GM18498 (cell line): ENCODE data around the gene FNDC3B.
A peak's percentile ranks its signal among the peaks of the same experiment; 100 is the strongest.
"Not testable (repeated sequence)": the region's sequence is repeated elsewhere in the genome, so short reads cannot be mapped to it uniquely, and the experiment has no call there.

Source experiments
- ATAC-seq: cut with Tn5 transposase; IDR thresholded peaks from one replicate; pipeline ENCODE4 v1.9.1; 2021; ENCODE audit warnings: mild to moderate bottlenecking, moderate library complexity; ENCODE audit not compliant: unreplicated experiment

The FNDC3B gene

DNA sequence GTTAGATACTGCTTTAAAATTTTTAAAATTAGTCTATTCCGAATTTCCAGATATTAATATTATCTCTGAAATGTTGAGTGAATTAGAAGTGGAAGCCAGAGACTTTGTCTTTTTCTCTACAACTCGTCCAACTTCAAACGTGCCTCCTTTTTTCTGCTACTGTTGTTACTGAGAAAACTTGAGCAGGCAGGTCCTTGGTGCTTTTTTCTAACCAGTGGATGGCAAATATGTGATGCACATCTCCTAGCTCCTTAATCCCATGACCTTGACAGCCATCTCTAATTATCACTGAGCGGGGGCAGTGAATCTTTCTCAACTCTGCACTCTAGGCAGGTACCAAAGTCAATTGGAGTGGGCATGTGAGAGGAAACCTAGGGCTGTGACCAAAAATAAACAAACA lies 50.7 kb downstream of the FNDC3B start:
- ATAC-seq, result no peak

DNA sequence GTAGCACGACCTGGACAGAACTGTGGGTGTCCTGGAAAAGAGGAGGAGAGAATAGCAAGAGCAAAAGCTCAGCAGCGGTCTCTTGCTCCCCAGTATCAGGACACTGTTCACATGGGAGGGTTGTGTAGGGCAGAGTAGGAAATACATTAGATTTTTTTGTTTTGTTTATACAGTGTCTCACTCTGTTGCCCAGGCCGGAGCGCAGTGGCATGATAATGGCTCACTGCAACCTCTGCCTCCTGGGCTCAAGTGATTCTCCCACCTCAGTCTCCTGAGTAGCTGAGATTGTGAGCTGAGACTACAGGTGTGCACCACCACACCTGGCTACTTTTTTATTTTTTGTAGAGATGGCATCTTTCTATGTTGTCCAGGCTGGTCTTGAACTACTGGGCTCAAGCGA lies 53.3 kb downstream of the FNDC3B start:
- no peak for ATAC-seq

DNA sequence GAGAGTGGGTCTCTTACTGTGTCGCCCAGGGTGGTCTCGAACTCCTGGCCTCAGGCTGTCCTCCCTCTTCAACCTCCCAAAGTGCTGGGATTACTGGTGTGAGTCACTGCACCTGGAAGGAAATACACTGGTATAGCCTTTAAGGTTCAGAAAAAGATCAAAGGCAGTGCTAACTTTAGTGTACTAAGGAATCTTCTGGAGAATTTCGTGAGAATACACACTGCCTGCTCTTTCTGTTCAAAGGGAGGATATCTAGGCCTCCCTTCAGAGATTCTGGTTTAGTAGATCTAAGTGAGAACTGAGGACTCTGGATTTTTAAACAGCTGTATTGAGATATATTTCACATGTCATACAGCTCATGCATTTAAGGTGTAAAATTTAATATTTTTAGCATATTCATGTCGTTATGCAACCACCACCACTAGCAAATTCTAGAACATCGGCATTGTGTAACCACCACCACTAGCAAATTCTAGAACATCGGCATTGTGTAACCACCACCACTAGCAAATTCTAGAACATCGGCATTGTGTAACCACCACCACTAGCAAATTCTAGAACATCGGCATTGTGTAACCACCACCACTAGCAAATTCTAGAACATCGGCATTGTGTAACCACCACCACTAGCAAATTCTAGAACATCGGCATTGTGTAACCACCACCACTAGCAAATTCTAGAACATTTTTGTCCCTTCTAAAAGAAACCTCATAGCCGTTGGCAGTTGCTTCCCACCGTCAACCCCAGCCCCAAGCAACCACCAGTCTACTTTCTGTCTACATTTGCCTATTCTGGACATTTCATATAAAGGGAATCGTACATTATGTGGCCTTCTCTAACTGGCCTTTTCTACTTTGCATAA lies 54.4 kb downstream of the FNDC3B start:
- not testable (repeated sequence) for ATAC-seq

DNA sequence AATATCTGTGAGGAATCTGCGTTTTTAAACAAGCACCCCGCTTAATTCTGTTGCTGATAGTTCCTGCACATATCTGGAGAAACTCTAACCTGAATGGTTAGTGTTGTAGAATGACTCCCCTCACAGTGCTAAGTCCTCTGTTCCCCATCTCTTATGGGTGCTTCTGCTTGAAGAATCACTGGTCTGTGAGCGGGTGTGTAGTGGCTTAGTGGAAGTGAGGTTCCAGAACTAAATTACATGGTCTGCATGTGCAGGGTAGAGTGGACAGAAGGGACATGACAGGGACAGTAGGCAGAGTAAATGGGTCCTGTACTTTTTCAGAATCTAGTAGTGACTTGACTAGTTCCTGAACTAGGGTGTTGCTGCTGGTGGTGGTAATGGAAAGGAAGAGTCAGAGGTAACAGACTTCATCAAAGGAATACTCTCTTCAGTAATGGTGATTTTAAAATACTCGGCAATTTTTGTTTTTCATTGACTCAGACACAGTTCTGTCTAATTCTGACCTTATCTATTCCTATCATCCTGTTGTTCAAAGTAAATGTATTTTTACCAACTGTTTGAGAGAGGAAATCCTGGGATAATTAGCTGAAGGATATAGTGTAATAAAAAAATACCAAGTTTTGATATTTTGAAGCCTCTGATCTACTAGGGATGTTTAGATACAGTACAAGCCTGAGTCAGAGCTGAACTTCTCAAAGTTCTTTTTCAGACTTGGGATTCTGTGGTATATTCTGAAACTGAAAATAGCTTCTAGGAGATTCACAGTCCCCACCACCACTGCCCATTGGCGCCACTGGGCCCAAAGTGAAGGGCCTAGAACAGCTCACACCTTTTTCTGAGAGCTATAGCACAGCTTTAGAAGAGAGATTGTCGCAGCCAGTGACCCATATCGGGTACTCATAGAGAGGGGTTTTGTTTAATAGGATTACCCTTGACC lies 55.5 kb downstream of the FNDC3B start:
- peak; percentile 90 for ATAC-seq

DNA sequence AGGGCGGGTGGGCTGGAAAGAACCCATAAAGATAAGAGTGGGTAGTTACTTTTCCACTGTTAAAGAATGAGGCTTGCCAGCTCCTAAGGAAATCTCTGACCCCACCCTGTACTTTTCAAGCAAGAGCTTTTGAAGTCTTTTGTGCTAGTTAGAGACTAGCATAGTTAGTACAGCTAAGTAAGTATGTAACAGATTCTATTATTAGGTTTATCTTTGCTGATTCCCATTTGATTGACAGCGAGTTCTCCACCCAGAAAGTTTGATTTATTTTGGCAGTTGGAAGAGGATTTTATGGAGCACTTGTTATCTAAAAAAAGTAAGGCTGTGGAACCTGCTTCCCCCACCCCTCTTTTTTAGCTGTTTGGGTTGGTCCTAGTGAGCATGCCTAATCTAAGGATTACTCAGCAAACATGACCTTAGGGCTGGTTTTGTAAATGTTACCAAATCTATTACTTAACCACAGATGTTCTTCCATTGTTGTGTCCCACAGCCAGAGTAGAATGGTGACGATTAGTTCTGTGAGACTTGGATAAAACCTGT lies 57.6 kb downstream of the FNDC3B start:
- no peak for ATAC-seq

DNA sequence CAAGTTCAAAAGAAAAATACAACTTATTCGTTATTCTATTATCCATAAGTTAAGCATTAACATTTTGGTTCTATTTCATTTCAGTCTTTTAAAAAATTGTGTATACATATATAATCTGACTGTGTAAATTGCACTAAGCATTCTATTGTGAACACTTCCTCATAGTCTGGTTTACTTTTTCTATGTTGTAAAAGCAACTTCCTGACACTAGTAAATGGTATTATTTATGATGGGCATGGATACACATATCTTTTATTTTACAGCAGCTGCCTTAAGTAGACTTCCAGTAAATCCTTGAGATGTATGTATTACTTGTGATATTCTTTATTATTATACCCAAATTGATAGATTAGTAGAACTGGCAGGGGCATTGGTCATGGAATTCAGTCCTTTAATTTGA lies 58.2 kb downstream of the FNDC3B start:
- ATAC-seq, result no peak

DNA sequence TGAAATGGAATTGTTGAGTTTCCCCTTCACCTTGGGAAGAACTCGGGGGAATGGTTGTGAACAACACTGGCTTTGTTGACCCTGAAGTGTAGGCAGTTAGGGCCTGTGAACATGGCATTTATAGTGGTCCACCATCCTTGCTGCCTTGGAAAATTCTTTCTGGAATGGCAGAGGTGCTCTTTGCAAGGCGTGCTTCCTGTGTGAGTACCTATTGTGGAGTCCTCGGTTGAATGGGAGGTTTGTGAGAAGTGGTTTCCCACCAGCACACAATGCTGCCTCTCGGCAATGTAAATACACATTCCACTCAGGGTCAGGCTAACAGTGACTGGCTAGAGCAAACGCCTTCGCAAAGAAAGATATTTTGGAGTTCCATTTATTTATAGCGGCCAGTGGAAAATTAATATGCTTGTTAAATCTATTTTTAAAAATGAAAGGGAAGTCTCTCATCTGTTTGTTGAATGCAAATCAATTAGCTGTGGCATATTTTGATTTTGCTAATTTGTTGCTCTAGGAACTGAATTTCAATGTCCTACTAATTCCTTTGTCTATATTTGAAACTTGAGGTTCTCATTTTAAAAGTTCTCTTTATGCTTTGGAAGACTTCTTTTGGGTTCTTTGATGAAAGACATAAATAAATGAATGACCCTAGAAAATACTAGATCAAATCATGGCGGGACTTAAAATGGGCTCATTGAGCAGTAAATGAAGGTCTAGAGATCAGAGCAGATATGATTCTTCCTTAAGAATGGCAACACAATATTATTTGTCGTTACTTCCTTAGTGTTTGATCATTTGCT lies 59.5 kb downstream of the FNDC3B start:
- ATAC-seq, result no peak

DNA sequence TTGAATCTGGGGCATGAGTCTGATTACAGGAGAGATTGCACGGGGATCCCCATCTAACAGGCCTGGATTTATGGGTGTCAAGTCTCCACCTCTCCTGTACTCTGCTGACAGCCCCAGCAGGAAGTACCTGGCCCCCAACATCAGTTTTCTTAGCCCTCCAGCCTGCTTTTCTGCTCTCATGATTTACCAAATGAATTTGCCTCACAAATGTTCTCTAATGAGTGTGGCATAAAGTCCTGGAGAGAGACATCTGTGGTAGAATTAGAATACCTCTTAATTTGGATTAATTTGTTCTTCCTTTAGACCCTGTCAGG lies 60.1 kb downstream of the FNDC3B start:
- ATAC-seq, result no peak

DNA sequence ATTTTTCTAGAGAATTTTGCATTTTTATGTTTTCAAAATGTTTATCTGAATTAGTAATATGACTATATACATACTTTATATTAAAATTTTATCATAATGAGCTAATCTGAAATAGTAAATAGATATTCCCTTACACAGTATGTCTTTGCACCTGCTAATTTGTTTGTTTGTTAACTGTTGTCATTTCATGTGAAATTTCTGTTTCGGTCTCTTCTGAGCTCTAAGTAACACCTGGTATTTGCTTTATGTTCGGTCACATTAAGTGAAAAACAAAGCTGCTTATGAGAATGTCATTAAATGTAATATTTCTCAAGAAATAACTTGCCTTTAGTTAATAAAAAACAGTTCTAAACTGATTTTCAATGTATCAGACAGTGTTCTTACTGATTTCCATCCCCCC lies 61.1 kb downstream of the FNDC3B start:
- ATAC-seq, result peak; percentile 52

DNA sequence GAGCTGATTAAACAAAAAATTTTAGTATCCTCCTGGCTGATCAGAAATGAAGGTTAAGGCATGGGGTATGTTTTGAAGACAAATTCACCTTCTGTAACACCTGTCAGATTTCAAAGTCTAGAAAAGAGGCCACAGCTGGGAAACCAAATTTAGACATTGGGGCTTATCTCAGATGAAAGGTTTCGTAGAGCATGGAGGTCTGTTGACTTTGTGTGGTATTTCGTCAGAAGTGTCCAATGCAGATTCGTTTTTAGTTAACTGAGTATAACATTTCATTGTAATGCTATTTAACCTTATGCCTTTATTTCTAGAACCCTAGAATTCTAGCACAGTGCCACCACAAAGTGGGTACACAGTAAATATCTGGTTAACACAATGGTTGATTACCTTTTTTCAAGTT lies 61.7 kb downstream of the FNDC3B start:
- ATAC-seq, result peak; percentile 68

DNA sequence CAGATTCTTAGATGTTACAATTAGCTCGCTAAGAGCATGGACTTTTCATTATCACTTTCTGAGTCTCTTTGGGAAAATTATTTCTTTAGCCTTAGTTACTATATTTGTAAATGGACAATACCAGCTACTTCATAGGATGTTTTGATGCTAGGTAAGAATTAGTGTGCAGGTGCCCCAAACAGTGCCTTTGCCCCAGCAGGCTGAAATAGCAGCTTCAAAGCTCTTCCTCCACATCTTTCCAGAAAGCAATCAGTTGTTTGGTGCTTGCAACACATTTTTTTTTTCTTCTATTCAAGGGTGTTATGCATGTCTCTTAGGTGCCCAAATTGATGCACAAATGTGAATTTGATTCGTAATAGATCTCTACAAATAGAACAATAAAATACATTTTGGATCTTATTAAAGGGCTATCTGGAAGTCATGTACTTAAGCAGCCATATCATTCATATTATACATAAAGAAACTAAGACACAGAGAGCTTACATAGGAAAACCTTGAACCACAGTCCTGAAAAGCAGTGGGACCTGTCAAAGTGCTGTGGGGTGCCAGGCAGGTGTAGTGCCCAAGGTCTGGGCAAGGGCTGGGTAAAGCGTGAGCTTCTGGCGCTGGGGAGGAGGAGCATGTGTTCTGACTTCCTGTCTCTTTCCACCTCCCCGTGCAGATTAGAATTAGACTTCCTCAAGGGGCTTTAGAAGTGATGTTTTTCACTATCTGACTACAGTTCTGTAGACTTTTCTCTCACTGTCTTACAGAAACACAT lies 62.9 kb downstream of the FNDC3B start:
- peak; percentile 33 for ATAC-seq

DNA sequence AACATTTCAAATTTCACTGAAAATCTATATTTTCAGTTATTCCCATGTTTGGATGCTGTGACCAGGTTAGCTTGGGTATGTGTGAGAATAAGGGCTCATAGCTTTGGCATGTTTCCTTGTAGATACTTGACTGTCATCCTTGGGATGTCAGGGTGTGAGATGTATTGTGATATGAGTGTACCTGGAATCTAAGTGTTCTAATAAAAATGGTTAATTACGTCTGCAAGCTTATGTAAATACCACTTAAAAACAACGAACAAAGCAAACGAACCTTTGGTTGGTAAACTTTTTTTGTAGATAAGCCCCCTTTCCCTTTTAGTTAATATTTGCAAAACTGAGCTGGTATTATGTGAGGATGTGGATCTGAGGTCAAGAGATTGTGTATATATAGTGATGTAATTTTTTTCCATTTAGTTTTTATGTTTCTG lies 63.5 kb downstream of the FNDC3B start:
- no peak for ATAC-seq

DNA sequence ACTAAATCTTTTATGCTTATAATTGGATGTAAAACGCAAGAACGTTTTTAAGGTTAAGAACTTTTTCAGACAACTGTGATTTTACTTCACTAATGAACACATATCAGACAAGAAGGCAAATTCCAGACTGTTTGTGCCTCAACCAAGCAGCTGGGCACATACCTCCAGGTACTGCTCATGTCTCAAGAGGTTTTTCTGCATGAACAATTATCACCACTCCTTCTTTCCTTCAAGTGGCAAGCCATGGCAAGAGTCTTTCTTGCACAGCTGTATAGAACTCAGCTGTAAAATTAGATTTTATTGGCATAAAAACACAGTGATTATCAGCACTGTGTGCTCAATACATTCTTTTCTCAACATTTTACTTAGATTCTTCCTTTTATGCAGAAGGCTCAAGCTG lies 64.3 kb downstream of the FNDC3B start:
- ATAC-seq, result no peak

DNA sequence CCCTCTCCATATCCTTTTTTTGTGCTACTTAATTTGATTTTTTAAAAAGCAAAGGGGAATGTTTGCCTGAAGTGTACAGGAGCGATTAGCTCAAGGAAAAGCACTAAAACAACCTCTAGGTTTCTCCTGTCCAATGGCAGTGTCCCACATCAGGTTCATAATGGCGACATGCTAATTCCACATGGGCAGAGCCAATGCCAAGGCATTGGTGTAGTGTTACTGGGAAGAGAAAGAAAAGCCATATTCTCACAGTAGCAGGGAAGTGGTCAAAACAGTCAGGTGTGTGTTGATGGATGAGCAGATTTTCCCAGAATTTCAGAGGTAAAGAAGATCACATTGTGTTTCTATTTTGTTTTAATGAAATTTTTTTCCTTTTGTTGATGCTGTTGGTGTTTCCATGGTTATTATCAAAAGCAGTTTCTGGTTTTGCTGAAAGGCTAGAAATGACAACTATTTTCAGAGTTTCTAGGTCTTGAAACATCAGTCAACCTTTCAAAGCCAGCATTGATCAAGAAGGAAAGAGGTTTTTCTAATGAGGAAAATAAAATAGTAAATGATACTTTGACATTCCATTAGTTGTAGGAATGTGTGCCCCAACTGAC lies 65.2 kb downstream of the FNDC3B start:
- no peak for ATAC-seq

DNA sequence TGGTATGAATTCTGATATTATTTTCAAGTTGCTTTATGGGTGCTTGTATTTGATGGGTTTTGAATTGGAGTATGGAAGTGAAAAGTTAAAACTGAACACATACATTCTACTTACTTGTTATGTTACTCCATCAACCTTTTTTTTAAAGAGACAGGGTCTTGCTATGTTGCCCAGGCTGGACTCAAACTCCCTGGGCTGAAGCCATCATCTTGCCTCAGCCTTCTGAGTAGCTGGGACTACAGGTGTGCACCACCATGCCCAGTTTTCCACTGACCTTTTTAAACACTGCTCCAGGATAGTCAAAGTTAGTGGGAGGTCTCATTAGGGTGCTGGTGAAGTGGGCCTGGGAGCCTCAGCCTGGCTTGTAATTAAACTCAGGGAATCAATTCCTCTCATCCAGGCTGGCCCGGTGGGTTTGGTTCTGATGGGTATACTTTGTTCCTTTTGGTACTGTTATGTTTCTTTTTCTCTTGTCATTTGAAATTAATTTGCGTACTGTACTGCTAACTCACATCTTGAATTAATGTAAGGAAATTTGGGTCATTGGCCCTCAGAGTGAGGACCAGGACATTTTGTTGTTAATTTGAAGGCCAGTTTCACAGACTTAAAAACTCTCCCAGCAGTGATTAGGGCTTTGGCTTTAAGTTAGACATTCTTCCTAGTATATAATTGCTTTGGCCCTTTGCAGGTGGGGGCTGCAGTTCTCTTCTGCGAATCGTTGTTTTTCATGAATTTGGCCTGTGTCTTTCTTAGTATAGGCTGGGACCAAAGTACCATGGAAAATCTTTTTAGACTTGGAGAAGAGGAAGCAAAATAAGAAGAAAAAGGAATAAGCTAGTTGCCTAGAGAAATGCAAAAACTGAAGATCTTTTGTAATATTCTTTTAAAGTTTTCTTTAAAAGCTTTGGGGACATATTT lies 66.9 kb downstream of the FNDC3B start:
- ATAC-seq, result no peak

DNA sequence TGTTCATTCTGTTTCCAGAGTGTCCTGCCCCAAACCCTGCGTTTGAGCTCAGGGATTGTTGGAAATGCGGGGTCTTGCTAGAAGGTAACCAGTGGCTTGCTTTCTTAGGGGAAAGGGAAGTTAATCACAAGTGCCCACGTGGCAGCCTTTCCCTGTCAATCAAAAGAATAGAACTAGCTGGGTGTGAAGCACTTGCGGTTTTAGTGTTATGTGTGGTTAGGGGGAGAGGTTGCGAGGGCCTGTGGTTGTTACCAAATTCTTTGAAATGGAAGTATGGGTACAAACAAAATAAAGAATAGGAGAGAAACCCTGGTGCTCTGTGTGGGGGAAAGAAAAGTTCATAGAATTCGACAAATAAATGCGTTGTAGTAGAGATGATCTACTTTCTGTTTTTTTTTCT lies 67.6 kb downstream of the FNDC3B start:
- ATAC-seq, result peak; percentile 57

DNA sequence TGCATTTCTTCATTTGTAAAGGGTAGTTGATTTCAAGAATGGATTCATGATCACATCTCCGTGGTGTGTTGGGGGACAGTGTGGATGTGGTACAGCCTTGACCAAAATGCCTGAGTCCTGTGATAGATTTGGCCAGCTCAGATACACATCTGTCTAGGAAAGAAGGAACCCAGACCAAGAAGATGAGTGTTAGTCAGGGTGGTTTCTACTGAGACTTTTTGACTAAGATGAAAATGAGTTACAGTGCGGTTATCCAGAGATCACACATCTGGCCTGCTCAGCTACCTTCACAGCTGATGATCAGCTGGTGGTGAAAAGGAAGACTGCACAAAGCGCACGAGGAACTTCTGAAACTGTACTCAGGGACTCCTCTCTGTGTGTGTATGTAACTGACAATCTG lies 68.0 kb downstream of the FNDC3B start:
- peak; percentile 81 for ATAC-seq

DNA sequence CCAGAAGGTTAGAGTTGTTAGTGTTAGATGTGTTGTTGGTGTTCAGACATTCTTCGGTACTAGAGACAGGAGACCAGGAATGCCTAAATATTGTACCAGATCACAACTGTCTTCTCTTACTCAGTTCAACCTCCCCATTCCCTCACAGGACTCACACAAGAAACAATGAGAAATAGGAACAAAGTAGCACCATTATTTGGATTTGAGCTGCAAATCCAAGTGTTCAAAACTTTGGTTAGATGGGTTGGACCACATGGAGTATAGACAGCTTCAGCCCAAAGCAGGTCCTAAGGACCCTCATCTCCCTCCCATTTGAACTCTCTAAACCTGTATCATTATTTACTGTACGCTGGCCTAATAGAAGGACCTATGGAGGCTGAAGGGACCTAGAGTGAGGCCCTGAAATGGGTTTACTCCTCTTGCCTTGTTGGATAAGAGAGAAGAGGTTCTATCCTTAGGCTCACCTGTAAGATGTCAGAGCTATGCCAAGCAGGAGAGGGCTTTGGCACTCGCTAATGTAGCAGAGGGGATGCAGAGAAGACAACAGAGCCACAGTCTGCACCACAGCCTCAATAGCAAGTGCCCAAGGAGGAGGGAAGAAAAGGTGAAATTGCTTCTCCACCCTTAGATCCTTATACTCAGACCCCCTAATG lies 70.9 kb downstream of the FNDC3B start:
- ATAC-seq, result no peak
